ENCODE data around the gene CAV3. TPM values are rescaled to one million over a fixed set of nuclear protein-coding genes. Genes with fewer than 3 reads are reported as not detected.

CAV3 gene
- total RNA-seq, 2 donors from 2014 or later = not detected

GRCh38 chr3:8746780-8747345, 13.3 kb downstream of the CAV3 start:
- WGBS, 2 donors = 51 to 57% methylated on average over 7 of the region's 7 CpGs
- no peak overlapping the region for H3K27ac ChIP-seq
- TF ChIP-seq CTCF (IDR thresholded peaks at IDR 0.05) (no peak), POLR2A (IDR thresholded peaks at IDR 0.05) (no peak)
- intact Hi-C loops (cut with DNase I) = no loop called here
- DNase-seq (no peak), ATAC-seq (no peak)
- no peaks in the 10 kb centered on the region for H3K4me1 ChIP-seq
- no peak overlapping the region for H3K4me3 ChIP-seq
- H3K9me3 ChIP-seq = no peaks in the 10 kb centered on the region
- H3K27me3 ChIP-seq = no peaks in the 10 kb centered on the region
- no peaks in the 10 kb centered on the region for H3K36me3 ChIP-seq (replicated peaks in 1 of 2; ENCODE audit: insufficient read depth in 1 of 2, low read depth in 2 of 2)

- no peak for TF ChIP-seq POLR2A (IDR thresholded peaks at IDR 0.05)
- no peak for TF ChIP-seq CTCF (IDR thresholded peaks at IDR 0.05)
- WGBS, 2 donors = 89 to 90% methylated on average over 2 to 3 of the region's 3 CpGs
- Histone ChIP-seq H3K4me1 (no peaks in the 10 kb centered on the region), H3K4me3 (no peak overlapping the region), H3K36me3 (replicated peaks in 1 of 2; ENCODE audit: insufficient read depth in 1 of 2, low read depth in 2 of 2) (no peaks in the 10 kb centered on the region), H3K27ac (no peak overlapping the region), H3K9me3 (no peaks in the 10 kb centered on the region), H3K27me3 (no peaks in the 10 kb centered on the region)
- intact Hi-C loops (cut with DNase I) = no loop called here
- DNase-seq = no peak
- ATAC-seq = no peak
Measured at GRCh38 chr3:8749316-8749715, 15.7 kb downstream of the CAV3 start.

GRCh38 chr3:8752832-8753231, 19.2 kb downstream of the CAV3 start:
- Histone ChIP-seq H3K27me3 (no peaks in the 10 kb centered on the region), H3K36me3 (replicated peaks in 1 of 2; ENCODE audit: insufficient read depth in 1 of 2, low read depth in 2 of 2) (no peaks in the 10 kb centered on the region), H3K4me1 (no peaks in the 10 kb centered on the region), H3K4me3 (no peak overlapping the region), H3K9me3 (no peaks in the 10 kb centered on the region), H3K27ac (no peak overlapping the region)
- intact Hi-C loops (cut with DNase I) = no loop called here
- DNase-seq (no peak), ATAC-seq (no peak)
- 77% methylated on average over 11 to 14 of the region's 14 CpGs for WGBS, 2 donors
- TF ChIP-seq POLR2A (IDR thresholded peaks at IDR 0.05) = no peak
- TF ChIP-seq CTCF (IDR thresholded peaks at IDR 0.05) = no peak

GRCh38 chr3:8755097-8755496, 21.5 kb downstream of the CAV3 start:
- no peak for ATAC-seq
- no peaks in the 10 kb centered on the region for H3K36me3 ChIP-seq (replicated peaks in 1 of 2; ENCODE audit: insufficient read depth in 1 of 2, low read depth in 2 of 2)
- 20 to 24% methylated on average over 3 of the region's 3 CpGs for WGBS, 2 donors
- no peak overlapping the region for H3K27ac ChIP-seq
- H3K27me3 ChIP-seq = no peaks in the 10 kb centered on the region
- no peak for TF ChIP-seq POLR2A (IDR thresholded peaks at IDR 0.05)
- no peak for TF ChIP-seq CTCF (IDR thresholded peaks at IDR 0.05)
- no peaks in the 10 kb centered on the region for H3K4me1 ChIP-seq
- intact Hi-C loops (cut with DNase I) = no loop called here
- no peak for DNase-seq
- H3K9me3 ChIP-seq = no peaks in the 10 kb centered on the region
- no peak overlapping the region for H3K4me3 ChIP-seq

- H3K4me3 ChIP-seq = no peak overlapping the region
- no peak overlapping the region for H3K27ac ChIP-seq
- H3K27me3 ChIP-seq = no peaks in the 10 kb centered on the region
- no peak for ATAC-seq
- no peak for TF ChIP-seq POLR2A (IDR thresholded peaks at IDR 0.05)
- TF ChIP-seq CTCF (IDR thresholded peaks at IDR 0.05) = peak in 1 of 7 experiments; percentile 4
- H3K4me1 ChIP-seq = no peaks in the 10 kb centered on the region
- no peaks in the 10 kb centered on the region for H3K36me3 ChIP-seq (replicated peaks in 1 of 2; ENCODE audit: insufficient read depth in 1 of 2, low read depth in 2 of 2)
- WGBS, 2 donors = 60 to 68% methylated on average over 6 of the region's 6 CpGs
- no peak for DNase-seq
- intact Hi-C loops (cut with DNase I) = no loop called here
- no peaks in the 10 kb centered on the region for H3K9me3 ChIP-seq
Measured at GRCh38 chr3:8755564-8756237, 22.1 kb downstream of the CAV3 start.

Measured in body of pancreas (tissue), 4 donors.